Loucy (cell line): ENCODE data around the gene SLC6A19.
A peak's percentile ranks its signal among the peaks of the same experiment; 100 is the strongest.

Experiments used
- H2AFZ ChIP-seq: fragments of 200-600 bp; sonication (generic); 2 replicates; pipeline ENCODE4 v1.6.0; 2016; ENCODE audit warnings: antibody characterized with exemption, mild to moderate bottlenecking, low read length, moderate library complexity
- H3F3A ChIP-seq: fragments of 200-600 bp; 2 replicates; pipeline ENCODE4 v1.6.0; 2016; ENCODE audit warnings: antibody characterized with exemption, low read depth, mild to moderate bottlenecking
- H3K27me3 ChIP-seq: fragments of 200-600 bp; sonication (generic); 2 replicates; pipeline ENCODE4 v1.6.1; 2014; ENCODE audit warnings: low read length, mild to moderate bottlenecking; ENCODE audit not compliant: insufficient read depth, poor library complexity, severe bottlenecking
- H3K36me3 ChIP-seq: fragments of 200-600 bp; sonication (generic); 2 replicates; pipeline ENCODE4 v1.6.1; 2016; ENCODE audit warnings: low read length; ENCODE audit not compliant: insufficient read depth
- H3K4me1 ChIP-seq: fragments of 200-600 bp; sonication (generic); 2 replicates; pipeline ENCODE4 v1.5.1; 2014; ENCODE audit warnings: low read length, mild to moderate bottlenecking; ENCODE audit not compliant: insufficient read depth, poor library complexity, severe bottlenecking
- H3K4me2 ChIP-seq: fragments of 200-600 bp; sonication (generic); 2 replicates; pipeline ENCODE4 v1.6.0; 2014; ENCODE audit warnings: antibody characterized with exemption, low read length, low read depth, mild to moderate bottlenecking; ENCODE audit not compliant: poor library complexity, severe bottlenecking
- H3K4me3 ChIP-seq: fragments of 200-600 bp; sonication (generic); 2 replicates; pipeline ENCODE4 v1.5.1; 2014; ENCODE audit warnings: low read length, mild to moderate bottlenecking, mixed read lengths; ENCODE audit not compliant: poor library complexity, severe bottlenecking
- H3K79me2 ChIP-seq: fragments of 200-600 bp; sonication (generic); 2 replicates; pipeline ENCODE4 v1.6.1; 2014; ENCODE audit warnings: low read length; ENCODE audit not compliant: insufficient read depth
- H3K9ac ChIP-seq: fragments of 200-600 bp; sonication (generic); 2 replicates; pipeline ENCODE4 v1.6.0; 2014; ENCODE audit warnings: mild to moderate bottlenecking, low read depth, low read length, moderate library complexity; ENCODE audit not compliant: poor library complexity, severe bottlenecking
- H3K9me2 ChIP-seq: fragments of 200-600 bp; sonication (generic); replicated peaks from 2 replicates; pipeline ENCODE4 v1.6.1; 2016; ENCODE audit warnings: low read depth, low read length, mixed read lengths
- H3K9me3 ChIP-seq: fragments of 200-600 bp; sonication (generic); 2 replicates; pipeline ENCODE4 v1.6.1; 2014; ENCODE audit warnings: mild to moderate bottlenecking, antibody characterized with exemption, low read length, low read depth; ENCODE audit not compliant: insufficient read depth
- H4K20me1 ChIP-seq: fragments of 200-600 bp; sonication (generic); 2 replicates; pipeline ENCODE4 v1.6.0; 2014; ENCODE audit warnings: antibody characterized with exemption, low read length, mild to moderate bottlenecking; ENCODE audit not compliant: insufficient read depth, poor library complexity, severe bottlenecking
- EZH2phosphoT487 ChIP-seq: fragments of 200-600 bp; IDR thresholded peaks from 2 replicates; pipeline ENCODE4 v1.6.1; 2018; ENCODE audit warnings: antibody characterized with exemption, mild to moderate bottlenecking, moderate library complexity, borderline replicate concordance
- TF ChIP-seq, protein P1 (sequence below): fragments of 200-600 bp; sonication (generic); conservative IDR thresholded peaks from 2 replicates; pipeline ENCODE4 v1.5.1; 2014; ENCODE audit warnings: mild to moderate bottlenecking, antibody characterized with exemption, low read length

SLC6A19 gene

DNA sequence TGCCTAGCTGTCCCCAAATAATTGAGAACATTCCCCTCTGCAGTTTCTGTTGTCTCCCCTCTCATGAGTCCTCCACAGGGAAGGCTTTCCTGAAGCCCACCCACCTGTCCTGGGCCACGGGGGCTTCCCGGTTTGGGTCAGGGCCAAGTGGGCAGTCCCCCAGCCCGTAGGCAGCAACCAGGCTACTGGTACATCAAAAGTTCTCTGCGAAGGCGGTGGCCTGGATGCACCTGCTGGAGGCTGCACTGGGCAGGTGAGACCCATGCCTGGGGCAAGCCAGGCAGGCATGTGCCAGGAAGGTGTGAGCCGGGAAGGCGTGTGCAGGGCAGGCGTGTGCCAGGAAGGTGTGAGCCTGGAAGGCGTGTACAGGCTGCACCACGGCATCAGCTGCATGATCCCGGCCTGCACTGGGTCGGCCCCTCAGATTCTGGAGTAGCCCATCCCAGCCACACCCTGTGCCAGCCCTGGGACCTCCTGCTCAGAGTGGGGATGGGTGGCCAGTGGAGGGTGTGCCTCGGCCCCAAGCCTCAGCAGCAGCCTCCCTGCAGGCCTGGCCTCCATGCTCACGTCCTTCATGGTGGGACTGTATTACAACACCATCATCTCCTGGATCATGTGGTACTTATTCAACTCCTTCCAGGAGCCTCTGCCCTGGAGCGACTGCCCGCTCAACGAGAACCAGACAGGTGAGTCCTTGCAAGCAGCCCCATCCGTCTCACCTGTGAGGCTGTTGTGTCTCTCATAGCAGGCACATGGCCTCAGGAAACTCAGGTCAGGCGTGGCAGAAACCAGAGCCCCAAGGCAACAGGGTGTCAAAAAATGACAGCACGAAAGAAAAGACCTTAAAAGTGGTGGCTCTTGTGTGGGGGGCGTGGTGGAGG is 8.7 kb downstream of the SLC6A19 start:
- H2AFZ ChIP-seq: no peak overlapping the region
- H3K9ac ChIP-seq: peak overlapping the region; percentile 19
- H3K79me2 ChIP-seq: no peaks in the 10 kb centered on the region
- H3K4me2 ChIP-seq: no peak overlapping the region
- no peaks in the 10 kb centered on the region for H3K9me3 ChIP-seq
- H3K4me1 ChIP-seq: peaks cover 19% of the 10 kb centered on the region
- no peaks in the 10 kb centered on the region for H4K20me1 ChIP-seq
- no peak overlapping the region for H3K4me3 ChIP-seq
- no peaks in the 10 kb centered on the region for H3K9me2 ChIP-seq
- no peaks in the 10 kb centered on the region for H3K36me3 ChIP-seq
- no peaks in the 10 kb centered on the region for H3K27me3 ChIP-seq
- TF ChIP-seq, protein P1, sequence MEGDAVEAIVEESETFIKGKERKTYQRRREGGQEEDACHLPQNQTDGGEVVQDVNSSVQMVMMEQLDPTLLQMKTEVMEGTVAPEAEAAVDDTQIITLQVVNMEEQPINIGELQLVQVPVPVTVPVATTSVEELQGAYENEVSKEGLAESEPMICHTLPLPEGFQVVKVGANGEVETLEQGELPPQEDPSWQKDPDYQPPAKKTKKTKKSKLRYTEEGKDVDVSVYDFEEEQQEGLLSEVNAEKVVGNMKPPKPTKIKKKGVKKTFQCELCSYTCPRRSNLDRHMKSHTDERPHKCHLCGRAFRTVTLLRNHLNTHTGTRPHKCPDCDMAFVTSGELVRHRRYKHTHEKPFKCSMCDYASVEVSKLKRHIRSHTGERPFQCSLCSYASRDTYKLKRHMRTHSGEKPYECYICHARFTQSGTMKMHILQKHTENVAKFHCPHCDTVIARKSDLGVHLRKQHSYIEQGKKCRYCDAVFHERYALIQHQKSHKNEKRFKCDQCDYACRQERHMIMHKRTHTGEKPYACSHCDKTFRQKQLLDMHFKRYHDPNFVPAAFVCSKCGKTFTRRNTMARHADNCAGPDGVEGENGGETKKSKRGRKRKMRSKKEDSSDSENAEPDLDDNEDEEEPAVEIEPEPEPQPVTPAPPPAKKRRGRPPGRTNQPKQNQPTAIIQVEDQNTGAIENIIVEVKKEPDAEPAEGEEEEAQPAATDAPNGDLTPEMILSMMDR: no peak
- no peak for TF ChIP-seq EZH2phosphoT487
- no peaks in the 10 kb centered on the region for H3F3A ChIP-seq

DNA sequence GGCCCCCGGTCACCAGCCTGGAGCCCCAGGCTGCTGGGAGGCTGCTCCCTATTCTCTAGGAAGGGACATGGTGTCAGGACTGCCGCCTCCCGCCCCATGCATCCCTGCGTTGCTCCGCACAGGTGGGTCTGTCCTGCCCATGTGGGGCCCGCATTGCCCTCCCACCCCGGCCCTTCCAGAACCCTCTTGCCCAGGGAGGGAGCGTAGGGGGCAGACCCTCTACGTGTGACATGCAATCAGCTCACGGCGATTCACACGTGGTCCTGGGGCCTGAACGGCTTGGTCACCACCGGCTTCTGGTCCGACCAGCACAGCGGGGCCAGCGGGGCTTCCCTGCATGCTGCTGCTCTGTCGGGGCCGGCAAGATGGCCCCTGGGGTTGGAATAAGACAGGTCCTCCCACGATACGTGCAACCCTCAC is 9.4 kb downstream of the SLC6A19 start:
- Histone ChIP-seq H3K79me2 (no peaks in the 10 kb centered on the region), H3F3A (no peaks in the 10 kb centered on the region), H3K36me3 (no peaks in the 10 kb centered on the region), H4K20me1 (no peaks in the 10 kb centered on the region), H3K9me2 (no peaks in the 10 kb centered on the region), H2AFZ (no peak overlapping the region), H3K4me2 (no peak overlapping the region), H3K4me1 (peaks cover 17% of the 10 kb centered on the region), H3K4me3 (no peak overlapping the region), H3K27me3 (no peaks in the 10 kb centered on the region), H3K9me3 (no peaks in the 10 kb centered on the region), H3K9ac (no peak overlapping the region)
- TF ChIP-seq, protein P1: no peak
- TF ChIP-seq EZH2phosphoT487: no peak

DNA sequence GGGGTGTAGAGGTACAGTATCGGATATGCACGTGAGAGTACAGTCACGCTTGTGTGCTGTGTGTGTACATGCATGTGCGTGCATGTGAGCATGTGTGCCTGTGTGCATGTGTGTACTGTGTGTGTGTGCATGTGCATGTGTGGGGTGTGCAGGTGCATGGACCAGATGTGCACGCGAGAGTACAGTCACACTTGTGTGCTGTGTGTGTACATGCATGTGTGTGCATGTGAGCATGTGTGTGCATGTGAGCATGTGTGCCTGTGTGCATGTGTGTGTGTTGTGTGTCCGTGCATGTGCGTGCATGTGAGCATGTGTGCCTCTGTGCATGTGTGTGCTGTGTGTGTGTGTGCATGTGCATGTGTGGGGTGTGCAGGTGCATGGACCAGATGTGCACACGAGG is 10.3 kb downstream of the SLC6A19 start:
- Histone ChIP-seq H3K27me3 (no peaks in the 10 kb centered on the region), H3K9me3 (no peaks in the 10 kb centered on the region), H2AFZ (no peak overlapping the region), H3K9me2 (no peaks in the 10 kb centered on the region), H3K4me2 (no peak overlapping the region), H3K4me3 (no peak overlapping the region), H3K9ac (no peak overlapping the region), H3K36me3 (no peaks in the 10 kb centered on the region), H4K20me1 (no peaks in the 10 kb centered on the region), H3K79me2 (no peaks in the 10 kb centered on the region), H3K4me1 (peaks cover 17% of the 10 kb centered on the region), H3F3A (no peaks in the 10 kb centered on the region)
- TF ChIP-seq EZH2phosphoT487: no peak
- TF ChIP-seq, protein P1: no peak
